Common myeloid progenitor, CD34-positive (primary cell): ENCODE data around the gene TGM1.
A peak's percentile ranks its signal among the peaks of the same experiment; 100 is the strongest.
"Not testable (repeated sequence)": the region's sequence is repeated elsewhere in the genome, so short reads cannot be mapped to it uniquely, and the experiment has no call there.

Experiments used
- CTCF ChIA-PET: fragments of 350-600 bp; sonication (Branson Sonifier 250); formaldehyde crosslinking; loops from one replicate; lab custom pipeline; 2021; ENCODE audit warnings: antibody characterized with exemption; lab: Charles Lee
- POLR2A ChIA-PET: fragments of 350-600 bp; sonication (Branson Sonifier 250); formaldehyde crosslinking; loops from one replicate; lab custom pipeline; 2021; ENCODE audit warnings: antibody characterized with exemption; lab: Charles Lee
- DNase-seq, 3 donors: peaks; one replicate each; pipeline versions ENCODE4 v3.0.0 to v3.0.0-alpha.2; 2013
- H3K27ac ChIP-seq, 2 experiments: 1 replicate in 1 of 2; 2 replicates in 1 of 2; pipeline ENCODE4 v1.7.0; 2013; ENCODE audit warnings: inconsistent platforms in 2 of 2, low read length in 2 of 2, mild to moderate bottlenecking in 2 of 2, low read depth in 1 of 2, moderate library complexity in 1 of 2; ENCODE audit not compliant: severe bottlenecking in 2 of 2, insufficient read depth in 1 of 2, poor library complexity in 1 of 2
- H3K27me3 ChIP-seq, 5 experiments: replicated peaks in 2 of 5; 1 replicate in 3 of 5; 2 replicates in 2 of 5; pipeline versions ENCODE4 v1.6.1 to v1.7.0; 2013; ENCODE audit warnings: low read length in 4 of 5, mild to moderate bottlenecking in 2 of 5, moderate library complexity in 2 of 5, inconsistent platforms in 1 of 5; ENCODE audit not compliant: insufficient read depth in 5 of 5, control insufficient read depth in 4 of 5
- H3K36me3 ChIP-seq, 4 experiments: 1 replicate in 2 of 4; 2 replicates in 2 of 4; pipeline versions ENCODE4 v1.6.1 to v1.7.0; 2013; ENCODE audit warnings: low read length in 3 of 4, control low read depth in 1 of 4, mild to moderate bottlenecking in 1 of 4; ENCODE audit not compliant: control insufficient read depth in 4 of 4, insufficient read depth in 4 of 4
- H3K4me1 ChIP-seq, 4 experiments: 1 replicate in 3 of 4; 2 replicates in 1 of 4; pipeline versions ENCODE4 v1.6.1 to v1.7.1; 2013; ENCODE audit warnings: low read length in 3 of 4, mild to moderate bottlenecking in 3 of 4, control low read depth in 1 of 4, inconsistent platforms in 1 of 4, moderate library complexity in 1 of 4; ENCODE audit not compliant: control insufficient read depth in 4 of 4, insufficient read depth in 4 of 4; ENCODE audit errors: control extremely low read depth in 1 of 4
- H3K4me3 ChIP-seq, 7 experiments: 1 replicate in 4 of 7; 2 replicates in 3 of 7; pipeline versions ENCODE4 v1.5.1 to v1.7.0; 2013; ENCODE audit warnings: mild to moderate bottlenecking in 7 of 7, low read length in 6 of 7, moderate library complexity in 6 of 7, inconsistent platforms in 2 of 7, low read depth in 2 of 7, control low read depth in 1 of 7; ENCODE audit not compliant: insufficient read depth in 4 of 7, control insufficient read depth in 1 of 7; ENCODE audit errors: extremely low read depth in 1 of 7
- H3K9me3 ChIP-seq, 5 experiments: 1 replicate in 4 of 5; 2 replicates in 1 of 5; pipeline versions ENCODE4 v1.6.1 to v1.7.1; 2013; ENCODE audit warnings: low read length in 4 of 5, mild to moderate bottlenecking in 2 of 5, inconsistent platforms in 1 of 5, low read depth in 1 of 5, moderate library complexity in 1 of 5; ENCODE audit not compliant: control insufficient read depth in 4 of 5, insufficient read depth in 2 of 5; ENCODE audit errors: control extremely low read depth in 1 of 5
- WGBS: methylation state at CpG from one replicate; pipeline ENCODE4 v1.1.5; 2013; ENCODE audit not compliant: insufficient coverage; 5-methylcytosine and 5-hydroxymethylcytosine counted together

The TGM1 gene

GRCh38 chr14:24219080-24219479 is 43.9 kb downstream of the TGM1 start:
- CTCF ChIA-PET, result interaction anchor here (0.9 to 2.3 kb wide), 5 partner anchors 9 to 80 kb away, joined by 3 to 4 read pairs (median 4); partner anchors contain the start of gene TINF2

GRCh38 chr14:24216876-24217275 is 46.1 kb downstream of the TGM1 start:
- H3K36me3 ChIP-seq, result peaks cover 0 to 17% (median 9%) of the 10 kb centered on the region in 4 experiments
- H3K4me1 ChIP-seq, result peaks cover 7 to 33% (median 26%) of the 10 kb centered on the region in 4 experiments
- CTCF ChIA-PET, result interaction anchor here (0.9 to 3.4 kb wide), 7 partner anchors 16 to 91 kb away, joined by 3 to 31 read pairs (median 7); partner anchors contain the start of genes CIDEB, GMPR2, NEDD8 and TINF2
- DNase-seq, H3K27ac ChIP-seq, POLR2A ChIA-PET, H3K27me3 ChIP-seq, H3K9me3 ChIP-seq, H3K4me3 ChIP-seq: not testable (repeated sequence)
- no CpG with 5 or more reads among the region's 1 CpG for WGBS

More at GRCh38 chr14:24219080-24219479, 43.9 kb downstream of the TGM1 start:
- 100% methylated on average over 1 of the region's 4 CpGs for WGBS
- H3K27me3 ChIP-seq, result no peaks in the 10 kb centered on the region
- no peaks in the 10 kb centered on the region for H3K9me3 ChIP-seq
- POLR2A ChIA-PET, result no interaction called here
- peaks cover 0 to 17% (median 9%) of the 10 kb centered on the region in 4 experiments for H3K36me3 ChIP-seq
- no peak overlapping the region for H3K4me3 ChIP-seq
- H3K27ac ChIP-seq, result no peak overlapping the region
- no peak for DNase-seq
- H3K4me1 ChIP-seq, result peaks cover 1 to 23% (median 14%) of the 10 kb centered on the region in 4 experiments

- peaks cover 7 to 33% (median 26%) of the 10 kb centered on the region in 4 experiments for H3K4me1 ChIP-seq
- peak overlapping the region in 3 of 7 experiments; percentile 99 for H3K4me3 ChIP-seq
- H3K27ac ChIP-seq, result no peak overlapping the region
- no peak for DNase-seq
- CTCF ChIA-PET, result interaction anchor here (0.8 to 3.4 kb wide), 18 partner anchors 9 to 149 kb away, joined by 3 to 31 read pairs (median 5); partner anchors contain the start of genes CIDEB, GMPR2, NEDD8 and RABGGTA
- H3K27me3 ChIP-seq, result no peaks in the 10 kb centered on the region
- H3K9me3 ChIP-seq, result no peaks in the 10 kb centered on the region
- WGBS, result no CpG with 5 or more reads among the region's 2 CpGs
- H3K36me3 ChIP-seq, result peaks cover 0 to 20% (median 10%) of the 10 kb centered on the region in 4 experiments
- POLR2A ChIA-PET, result interaction anchor here (0.8 kb wide), 1 partner anchor 26 kb away, joined by 3 read pairs; the partner anchor contains the start of gene TINF2
These were observed 46.7 kb downstream of the TGM1 start for GRCh38 chr14:24216345-24216699.

- POLR2A ChIA-PET, result interaction anchor here (0.6 to 1.3 kb wide), 5 partner anchors 26 to 55 kb away, joined by 3 to 4 read pairs (median 3); partner anchors contain the start of genes IPO4 and TINF2
- CTCF ChIA-PET, result interaction anchor here (0.8 to 3.4 kb wide), 18 partner anchors 10 to 150 kb away, joined by 3 to 31 read pairs (median 5); partner anchors contain the start of genes CIDEB, GMPR2, NEDD8 and RABGGTA
- WGBS, result under 1% methylated on average over 30 of the region's 40 CpGs
These were observed 47.3 kb downstream of the TGM1 start, which contains the start of gene MDP1 for GRCh38 chr14:24215495-24216344. Gene MDP1 (minus strand): TSS chr14:24216066. CDS start chr14:24215955, 111 bp downstream.

GRCh38 chr14:24213866-24214662 is 48.9 kb downstream of the TGM1 start:
- H3K27ac ChIP-seq, result peak overlapping the region; percentile 93 to 95
- POLR2A ChIA-PET, result interaction anchor here (0.9 to 2.9 kb wide), 5 partner anchors 17 to 44 kb away, joined by 3 to 25 read pairs (median 4); partner anchors contain the start of genes IPO4, TINF2 and TM9SF1
- 90% methylated on average over 6 of the region's 7 CpGs for WGBS
- H3K4me1 ChIP-seq, result peaks cover 7 to 33% (median 26%) of the 10 kb centered on the region in 4 experiments
- peak overlapping the region in 5 of 7 experiments; percentile 80 to 91 (median 88) for H3K4me3 ChIP-seq
- no peak for DNase-seq
- H3K9me3 ChIP-seq, result no peaks in the 10 kb centered on the region
- CTCF ChIA-PET, result interaction anchor here (0.8 to 3.4 kb wide), 12 partner anchors 10 to 121 kb away, joined by 3 to 31 read pairs (median 4); partner anchors contain the start of genes ADCY4, CIDEB, IPO4 and IRF9
- no peaks in the 10 kb centered on the region for H3K27me3 ChIP-seq
- peaks cover 3 to 41% (median 28%) of the 10 kb centered on the region in 4 experiments for H3K36me3 ChIP-seq

More at GRCh38 chr14:24215495-24216344, 47.3 kb downstream of the TGM1 start, which contains the start of gene MDP1:
- H3K27me3 ChIP-seq, result no peaks in the 10 kb centered on the region
- peak within 1 kb of the TSS; percentile 53 to 99 (median 99) for H3K4me3 ChIP-seq
- H3K9me3 ChIP-seq, result no peaks in the 10 kb centered on the region
- peaks cover 7 to 33% (median 26%) of the 10 kb centered on the region in 4 experiments for H3K4me1 ChIP-seq
- peak; percentile 94 to 97 (median 96) for DNase-seq
- H3K27ac ChIP-seq, result peak within 1 kb of the TSS; percentile 54 to 84
- peaks cover 0 to 25% (median 12%) of the 10 kb centered on the region in 4 experiments for H3K36me3 ChIP-seq
